Chondrocyte (in vitro differentiated cells): ENCODE results near the gene PPP1R3C. TPM values are rescaled to one million over a fixed set of nuclear protein-coding genes. Genes with fewer than 3 reads are reported as not detected.

ENCODE experiments used
- DNase-seq: peaks from one replicate; pipeline ENCODE4 v3.0.0; 2021; ENCODE audit warnings: mixed read lengths, low spot score
- H3K27ac Mint-ChIP-seq: one replicate; pipeline ENCODE4 v1.8.0; 2021; ENCODE audit warnings: mild to moderate bottlenecking, moderate library complexity, mixed read lengths; ENCODE audit not compliant: unreplicated experiment
- H3K27me3 Mint-ChIP-seq: 2 replicates; pipeline ENCODE4 v1.8.0; 2021; ENCODE audit warnings: low read depth, mixed read lengths
- H3K36me3 Mint-ChIP-seq: 2 replicates; pipeline ENCODE4 v1.8.0; 2021; ENCODE audit warnings: low read depth, mixed read lengths
- H3K4me1 Mint-ChIP-seq: 2 replicates; pipeline ENCODE4 v1.8.0; 2021; ENCODE audit warnings: low read depth, mild to moderate bottlenecking, mixed read lengths
- H3K4me3 Mint-ChIP-seq: one replicate; pipeline ENCODE4 v1.8.0; 2021; ENCODE audit warnings: mild to moderate bottlenecking, moderate library complexity, mixed read lengths; ENCODE audit not compliant: unreplicated experiment
- H3K9me3 Mint-ChIP-seq: 2 replicates; pipeline ENCODE4 v1.8.0; 2021; ENCODE audit warnings: low read depth, mixed read lengths
- CTCF ChIP-seq: fragments of 200-600 bp; sonication (generic); IDR thresholded peaks from 2 replicates; pipeline ENCODE4 v1.5.0; 2021; ENCODE audit warnings: antibody characterized with exemption, mild to moderate bottlenecking, moderate library complexity
- total RNA-seq: library from RNA; stranded (reverse); gene quantifications from 3 replicates; pipeline ENCODE4 v1.2.1, GENCODE V29; 2021

PPP1R3C gene
- total RNA-seq, 1 donor from 2014 or later = 39.0 TPM

- Mint-ChIP-seq H3K4me3 (no peak overlapping the region), H3K27ac (peak overlapping the region; percentile 98), H3K4me1 (peaks cover 67% of the 10 kb centered on the region), H3K27me3 (no peaks in the 10 kb centered on the region), H3K36me3 (no peaks in the 10 kb centered on the region), H3K9me3 (no peaks in the 10 kb centered on the region)
- no peak for DNase-seq
- TF ChIP-seq CTCF = no peak
Observed at GRCh38 chr10:91598211-91598977, 34.5 kb downstream of the PPP1R3C start.

DNA sequence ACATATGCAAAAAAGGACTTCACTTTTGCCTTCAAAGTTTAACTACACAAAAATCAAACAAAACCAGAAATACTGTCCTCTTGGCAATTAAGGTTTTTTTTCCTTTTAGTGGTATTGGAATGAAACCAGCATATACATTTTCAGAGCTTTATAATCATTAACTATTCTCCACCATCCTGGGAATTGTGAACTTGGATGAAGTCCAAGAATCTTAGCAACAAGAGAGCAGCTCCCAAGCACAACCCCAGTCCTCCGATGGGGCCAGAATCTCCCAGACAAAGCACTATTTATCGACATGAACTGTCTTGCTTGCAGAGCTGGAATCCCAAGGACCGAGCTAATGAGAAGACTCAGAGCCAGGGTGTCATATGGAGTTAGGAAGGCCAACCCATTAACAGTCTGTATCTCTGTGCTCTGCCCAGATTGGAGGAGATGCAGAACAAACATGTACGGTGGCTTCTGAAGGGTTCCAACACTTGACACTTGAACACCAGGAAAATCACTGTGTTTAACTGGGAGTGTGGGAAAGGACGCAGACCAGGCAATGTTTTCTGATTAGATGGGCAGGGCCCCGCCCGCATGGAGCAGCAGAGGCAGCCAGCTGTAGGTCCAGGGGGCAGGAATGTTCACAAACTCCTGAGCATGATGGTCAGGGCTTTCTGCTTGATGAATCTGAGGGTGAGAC is 35.5 kb downstream of the PPP1R3C start:
- peak overlapping the region; percentile 98 for H3K27ac Mint-ChIP-seq
- peaks cover 68% of the 10 kb centered on the region for H3K4me1 Mint-ChIP-seq
- H3K9me3 Mint-ChIP-seq = no peaks in the 10 kb centered on the region
- H3K4me3 Mint-ChIP-seq = no peak overlapping the region
- no peak for DNase-seq
- H3K27me3 Mint-ChIP-seq = no peaks in the 10 kb centered on the region
- H3K36me3 Mint-ChIP-seq = no peaks in the 10 kb centered on the region
- no peak for TF ChIP-seq CTCF

DNA sequence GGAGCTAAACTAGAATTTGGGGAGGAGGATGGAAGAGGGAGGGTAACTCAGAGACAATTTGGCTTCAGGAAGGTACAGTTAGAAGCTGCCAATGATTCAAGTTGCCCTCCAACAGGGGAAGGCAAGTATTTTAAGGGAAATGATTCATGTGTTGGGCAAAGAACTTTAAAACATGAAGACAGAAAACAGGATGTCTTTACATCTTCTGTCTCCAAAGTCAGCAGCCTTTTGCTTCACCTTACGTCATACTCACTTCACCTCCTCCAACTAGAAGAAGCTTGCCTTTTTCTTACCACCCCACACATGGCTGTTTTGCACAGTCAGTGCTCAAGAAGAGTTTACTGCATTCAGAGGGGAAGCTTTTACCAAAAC is 36.1 kb downstream of the PPP1R3C start:
- no peak overlapping the region for H3K4me3 Mint-ChIP-seq
- TF ChIP-seq CTCF = no peak
- H3K4me1 Mint-ChIP-seq = peaks cover 69% of the 10 kb centered on the region
- H3K9me3 Mint-ChIP-seq = no peaks in the 10 kb centered on the region
- H3K27ac Mint-ChIP-seq = peak overlapping the region; percentile 98
- no peaks in the 10 kb centered on the region for H3K27me3 Mint-ChIP-seq
- no peaks in the 10 kb centered on the region for H3K36me3 Mint-ChIP-seq
- DNase-seq = no peak

- H3K4me1 Mint-ChIP-seq = peaks cover 94% of the 10 kb centered on the region
- H3K9me3 Mint-ChIP-seq = no peaks in the 10 kb centered on the region
- H3K4me3 Mint-ChIP-seq = no peak overlapping the region
- H3K27me3 Mint-ChIP-seq = no peaks in the 10 kb centered on the region
- DNase-seq = no peak
- H3K27ac Mint-ChIP-seq = peak overlapping the region; percentile 100
- no peaks in the 10 kb centered on the region for H3K36me3 Mint-ChIP-seq
- no peak for TF ChIP-seq CTCF
Observed at GRCh38 chr10:91593834-91594233, 39.0 kb downstream of the PPP1R3C start.

DNA sequence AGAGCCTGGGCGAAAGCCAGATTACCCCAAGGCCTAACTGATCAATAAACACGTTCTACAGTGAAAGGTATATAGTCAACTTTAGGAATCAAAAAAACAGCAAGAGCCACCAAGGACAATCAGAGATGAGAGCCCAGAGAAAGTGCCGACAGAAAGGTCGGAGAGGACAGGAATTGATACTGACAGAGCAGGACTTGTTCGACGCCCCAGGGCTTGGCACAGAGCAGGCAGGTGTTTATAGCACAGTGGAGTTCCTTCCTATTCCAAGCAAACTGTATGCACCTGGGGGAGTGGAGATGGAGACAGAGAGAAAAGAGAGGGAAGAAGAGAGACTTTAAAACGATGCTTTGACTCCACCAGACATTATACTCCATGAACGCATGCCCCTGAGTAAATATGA is 39.5 kb downstream of the PPP1R3C start:
- no peak for TF ChIP-seq CTCF
- DNase-seq = no peak
- Mint-ChIP-seq H3K4me3 (no peak overlapping the region), H3K4me1 (peaks cover 94% of the 10 kb centered on the region), H3K27ac (peak overlapping the region; percentile 100), H3K9me3 (no peaks in the 10 kb centered on the region), H3K36me3 (no peaks in the 10 kb centered on the region), H3K27me3 (no peaks in the 10 kb centered on the region)
